GM03348 (cell line): ENCODE data around the gene COPE.

Experiments
- DNase-seq: peaks from one replicate; pipeline ENCODE4 v3.0.0; 2012; ENCODE audit warnings: low spot score

The COPE gene

DNA sequence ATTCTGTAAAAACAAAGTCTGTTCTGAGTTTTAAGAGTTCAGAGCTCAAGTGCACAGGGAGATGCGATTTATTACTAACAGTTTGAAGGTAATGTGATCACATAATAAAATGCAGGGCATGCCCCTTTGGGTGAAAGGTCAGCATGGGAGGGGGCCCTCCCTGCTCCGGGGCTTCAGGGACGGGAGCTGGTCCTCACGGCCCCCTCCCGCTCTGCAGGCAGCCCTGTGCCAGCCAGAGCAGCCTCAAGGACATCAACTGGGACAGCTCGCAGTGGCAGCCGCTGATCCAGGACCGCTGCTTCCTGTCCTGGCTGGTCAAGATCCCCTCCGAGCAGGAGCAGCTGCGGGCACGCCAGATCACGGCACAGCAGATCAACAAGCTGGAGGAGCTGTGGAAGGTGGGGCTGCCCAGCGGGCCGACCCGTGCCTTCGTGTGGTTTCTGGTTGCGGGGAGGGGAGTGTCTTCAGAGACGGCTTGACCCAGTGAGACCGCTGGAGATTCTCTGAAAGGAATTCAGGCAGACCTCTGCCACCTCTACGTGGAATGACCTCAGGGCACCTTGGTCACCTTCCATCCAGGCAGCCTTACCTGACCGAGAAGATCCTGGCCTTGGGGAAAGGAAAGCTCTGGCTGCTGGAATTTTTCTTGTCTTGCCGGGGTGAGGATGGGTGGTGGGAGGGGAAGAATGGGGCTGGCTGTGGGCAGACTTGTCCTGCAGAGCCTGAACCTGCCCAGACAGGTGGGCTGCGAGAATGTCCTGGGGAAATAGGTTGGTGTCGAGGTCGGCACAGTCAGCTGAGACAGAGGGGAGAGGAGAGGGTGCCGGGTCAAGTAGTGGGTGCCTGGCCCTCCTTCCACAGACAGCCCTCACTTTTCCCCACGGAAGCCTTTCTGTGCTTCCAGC is 68.5 kb downstream of the COPE start:
- no peak for DNase-seq

DNA sequence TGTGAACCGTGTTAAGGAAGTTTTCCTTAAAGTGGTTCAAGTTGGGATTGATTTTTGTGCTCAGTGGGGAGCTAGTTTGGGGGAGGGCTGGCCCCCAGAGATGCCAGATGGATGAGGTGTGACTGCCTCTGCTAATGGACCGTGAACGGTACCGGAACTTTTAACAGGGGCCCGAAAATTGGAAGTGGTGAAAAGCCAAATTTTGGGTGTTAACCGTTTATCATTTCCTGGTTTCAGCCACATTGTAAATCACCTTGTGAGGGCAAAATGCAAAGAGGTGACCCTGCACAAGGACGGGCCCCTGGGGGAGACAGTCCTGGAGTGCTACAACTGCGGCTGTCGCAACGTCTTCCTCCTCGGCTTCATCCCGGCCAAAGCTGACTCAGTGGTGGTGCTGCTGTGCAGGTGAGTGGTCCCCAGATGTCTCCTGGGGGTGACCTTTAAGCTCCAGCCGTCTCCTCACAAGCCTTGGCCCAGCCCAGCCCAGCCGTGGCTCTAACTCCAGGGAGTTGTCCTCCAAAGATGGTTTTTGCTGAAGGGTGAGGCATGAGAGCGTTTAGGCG is 69.3 kb downstream of the COPE start:
- DNase-seq: no peak
